Retinal pigment epithelial cell (primary cell): ENCODE results near the gene MUC5AC.

Experiments used
- DNase-seq: peaks from one replicate; pipeline ENCODE4 v3.0.0-alpha.2; 2010; ENCODE audit warnings: low read depth
- H3K4me3 ChIP-seq: 2 replicates; pipeline ENCODE4 v1.5.1; 2011; ENCODE audit warnings: mild to moderate bottlenecking, low read length, control low read depth, moderate library complexity
- CTCF ChIP-seq: conservative IDR thresholded peaks from 2 replicates; pipeline ENCODE4 v1.5.1; 2011; ENCODE audit warnings: low read depth, low read length, control low read depth, inconsistent platforms

The MUC5AC gene

GRCh38 chr11:1194231-1194976 lies 36.7 kb downstream of the MUC5AC start:
- TF ChIP-seq CTCF, result no peak

GRCh38 chr11:1194977-1195681 lies 37.4 kb downstream of the MUC5AC start:
- TF ChIP-seq CTCF, result no peak
- H3K4me3 ChIP-seq, result no peak overlapping the region
- DNase-seq, result no peak

More at GRCh38 chr11:1194231-1194976, 36.7 kb downstream of the MUC5AC start:
- DNase-seq, result no peak
- no peak overlapping the region for H3K4me3 ChIP-seq

- no peak overlapping the region for H3K4me3 ChIP-seq
Measured at GRCh38 chr11:1195682-1196515, 38.1 kb downstream of the MUC5AC start.

GRCh38 chr11:1196516-1197391 lies 39.0 kb downstream of the MUC5AC start:
- TF ChIP-seq CTCF, result no peak
- no peak for DNase-seq
- H3K4me3 ChIP-seq, result no peak overlapping the region

More at GRCh38 chr11:1195682-1196515, 38.1 kb downstream of the MUC5AC start:
- DNase-seq, result no peak
- no peak for TF ChIP-seq CTCF

GRCh38 chr11:1197431-1197885 lies 39.7 kb downstream of the MUC5AC start:
- no peak for DNase-seq
- TF ChIP-seq CTCF, result no peak
- H3K4me3 ChIP-seq, result no peak overlapping the region

- no peak for TF ChIP-seq CTCF
- H3K4me3 ChIP-seq, result no peak overlapping the region
- DNase-seq, result no peak
Measured at GRCh38 chr11:1197886-1198560, 40.3 kb downstream of the MUC5AC start.
